Measurements from ENCODE around the gene PRRC2B. TPM values are rescaled to one million over a fixed set of nuclear protein-coding genes. Genes with fewer than 3 reads are reported as not detected.

PRRC2B gene
- total and polyA plus RNA-seq, 2 of the 13 experiments (the other 11 are each of a cell fraction or from before 2014, with no cell fraction given) = 20.8 to 37.4 TPM

GRCh38 chr9:131529597-131530545 is 136.0 kb downstream of the PRRC2B start (continued):
- no peak for TF ChIP-seq NFAT5 (CRISPR knock-in tag; IDR thresholded peaks at IDR 0.05)
- no peak for TF ChIP-seq KMT2B (CRISPR knock-in tag; IDR thresholded peaks at IDR 0.05)
- TF ChIP-seq GLMP (CRISPR knock-in tag; IDR thresholded peaks at IDR 0.05; ENCODE audit: borderline replicate concordance) = no peak
- no peak for TF ChIP-seq RFXANK (CRISPR knock-in tag; IDR thresholded peaks at IDR 0.05)
- no peak for TF ChIP-seq CHD2 (IDR thresholded peaks at IDR 0.05; ENCODE audit: low read depth, low read length)
- no peak for TF ChIP-seq ZNF543 (CRISPR knock-in tag; IDR thresholded peaks at IDR 0.05)
- TF ChIP-seq SAP130 (CRISPR knock-in tag; IDR thresholded peaks at IDR 0.05; ENCODE audit: low read depth) = no peak
- TF ChIP-seq SP4 (CRISPR knock-in tag; IDR thresholded peaks at IDR 0.05) = no peak
- TF ChIP-seq ELF4 (CRISPR knock-in tag; IDR thresholded peaks at IDR 0.05; ENCODE audit: borderline replicate concordance) = no peak
- TF ChIP-seq ZNF704 (CRISPR knock-in tag; IDR thresholded peaks at IDR 0.05; ENCODE audit: borderline replicate concordance) = no peak
- no peak for TF ChIP-seq KDM6A (CRISPR knock-in tag; IDR thresholded peaks at IDR 0.05; ENCODE audit: low read depth)
- no peak for TF ChIP-seq ZNF839 (CRISPR knock-in tag; IDR thresholded peaks at IDR 0.05; ENCODE audit: borderline replicate concordance)
- no peak for TF ChIP-seq SUZ12 (IDR thresholded peaks at IDR 0.05; ENCODE audit: low read depth, low read length)
- no peak for TF ChIP-seq EEA1 (CRISPR knock-in tag; IDR thresholded peaks at IDR 0.05; ENCODE audit: borderline replicate concordance)
- TF ChIP-seq ZKSCAN5 (CRISPR knock-in tag; IDR thresholded peaks at IDR 0.05) = no peak
- TF ChIP-seq SNAI1 (CRISPR knock-in tag; IDR thresholded peaks at IDR 0.05; ENCODE audit: borderline replicate concordance) = no peak
- no peak for TF ChIP-seq ZNF775 (CRISPR knock-in tag; IDR thresholded peaks at IDR 0.05; ENCODE audit: borderline replicate concordance)
- no peak for TF ChIP-seq ZNF180 (CRISPR knock-in tag; IDR thresholded peaks at IDR 0.05; ENCODE audit: borderline replicate concordance, low read depth)
- no peak for TF ChIP-seq KAT7 (CRISPR knock-in tag; IDR thresholded peaks at IDR 0.05; ENCODE audit: borderline replicate concordance)
- peak; percentile 39; the same call in 1 of the 2 replicates for TF ChIP-seq UBTF (CRISPR knock-in tag; IDR thresholded peaks at IDR 0.05)
